Kidney (tissue), 14 donors: ENCODE measurements around the gene ZNF335. TPM values are rescaled to one million over a fixed set of nuclear protein-coding genes. Genes with fewer than 3 reads are reported as not detected.

Source experiments
- DNase-seq, 5 donors: peaks; one replicate each; pipeline ENCODE4 v3.0.0-alpha.2; 2013 to 2020
- FAIRE-seq: peaks from 2 replicates; lab custom pipeline; 2012; peaks lifted over from hg19 to GRCh38; lab: Jason Lieb, UNC
- H3K27ac ChIP-seq, 2 donors: one replicate each; pipeline ENCODE4 v1.7.0; 2013; ENCODE audit warnings: low read depth in 2 of 2, low read length in 2 of 2, inconsistent platforms in 1 of 2
- H3K27me3 ChIP-seq: one replicate; pipeline ENCODE4 v1.7.1; 2013; ENCODE audit warnings: low read length, inconsistent platforms; ENCODE audit not compliant: control insufficient read depth, insufficient read depth
- H3K36me3 ChIP-seq, 3 donors: one replicate each; pipeline versions ENCODE4 v1.7.0 to v1.7.1; 2013; ENCODE audit warnings: low read length in 3 of 3, control low read depth in 1 of 3, inconsistent platforms in 1 of 3; ENCODE audit not compliant: insufficient read depth in 3 of 3, control insufficient read depth in 2 of 3
- H3K4me1 ChIP-seq, 3 donors: one replicate each; pipeline versions ENCODE4 v1.7.0 to v1.7.1; 2013; ENCODE audit warnings: low read length in 3 of 3, inconsistent platforms in 1 of 3, low read depth in 1 of 3; ENCODE audit not compliant: control insufficient read depth in 2 of 3, insufficient read depth in 2 of 3
- H3K4me3 ChIP-seq, 3 donors: one replicate each; pipeline versions ENCODE4 v1.7.0 to v1.8.1; 2013; ENCODE audit warnings: low read length in 3 of 3, control low read depth in 1 of 3, inconsistent platforms in 1 of 3
- H3K9ac ChIP-seq, 3 donors: one replicate each; pipeline versions ENCODE4 v1.7.0 to v1.7.1; 2013; ENCODE audit warnings: low read length in 3 of 3, control low read depth in 1 of 3, inconsistent platforms in 1 of 3
- H3K9me3 ChIP-seq, 3 donors: one replicate each; pipeline versions ENCODE4 v1.7.0 to v1.7.1; 2013; ENCODE audit warnings: low read length in 3 of 3, control low read depth in 1 of 3, inconsistent platforms in 1 of 3; ENCODE audit not compliant: control insufficient read depth in 2 of 3, insufficient read depth in 1 of 3
- intact Hi-C: fragments of 100-400 bp; cut with DNase I; formaldehyde crosslinking; loops from one replicate; pipeline ENCODE4 v1.11.1; 2022
- polyA plus RNA-seq: library from polyadenylated mRNA; stranded (reverse); fragments of 350-450 nt; fragmentation: Illumina TruSeq; extraction: RNeasy Lipid Tissue Mini Kit (QIAGEN cat#74804); gene quantifications from one replicate; pipeline ENCODE4 v1.2.3, GENCODE V29; 2014; ENCODE audit warnings: low read depth, low replicate concordance; ENCODE audit not compliant: insufficient read depth
- total RNA-seq: library from RNA; stranded (reverse); fragmentation: NEBNext Ultra II Directional; extraction: Animal tissue kit (Norgen Biotek cat#: 25700); gene quantifications from one replicate; pipeline ENCODE4 v1.2.1, GENCODE V29; 2021
- TF ChIP-seq, protein P1 (sequence below): IDR thresholded peaks from 3 replicates; pipeline ENCODE4 v1.5.1; 2012; ENCODE audit warnings: mild to moderate bottlenecking, moderate library complexity, borderline replicate concordance; ENCODE audit not compliant: insufficient read depth; ENCODE audit errors: extremely low read depth
- donor health status: control.
- donor health status: control.
- donor health status: control.
- donor health status: control.
- donor health status: control.
- donor health status: DM: yes; HTN: yes; CAD: no.
- donor health status: Normal renal cell carcinoma (clear cell type).

Gene ZNF335
- total and polyA plus RNA-seq, 2 donors from 2014 or later, result 5.7 to 22.3 TPM

GRCh38 chr20:45940469-45940868 lies 31.5 kb downstream of the ZNF335 start:
- no peak overlapping the region for H3K4me3 ChIP-seq
- H3K4me1 ChIP-seq, result peaks cover 0 to 3% (median 0%) of the 10 kb centered on the region in 3 donors
- no peak for DNase-seq
- peaks cover 23 to 66% (median 54%) of the 10 kb centered on the region in 3 donors for H3K36me3 ChIP-seq
- FAIRE-seq, result no peak
- no peaks in the 10 kb centered on the region for H3K27me3 ChIP-seq
- intact Hi-C loops, result loop anchor here (10.0 kb wide), 1 partner anchor 136 kb away; no protein-coding TSS in a partner anchor
- no peaks in the 10 kb centered on the region for H3K9me3 ChIP-seq
- H3K27ac ChIP-seq, result no peak overlapping the region
- no peak overlapping the region for H3K9ac ChIP-seq
- TF ChIP-seq, protein P1, sequence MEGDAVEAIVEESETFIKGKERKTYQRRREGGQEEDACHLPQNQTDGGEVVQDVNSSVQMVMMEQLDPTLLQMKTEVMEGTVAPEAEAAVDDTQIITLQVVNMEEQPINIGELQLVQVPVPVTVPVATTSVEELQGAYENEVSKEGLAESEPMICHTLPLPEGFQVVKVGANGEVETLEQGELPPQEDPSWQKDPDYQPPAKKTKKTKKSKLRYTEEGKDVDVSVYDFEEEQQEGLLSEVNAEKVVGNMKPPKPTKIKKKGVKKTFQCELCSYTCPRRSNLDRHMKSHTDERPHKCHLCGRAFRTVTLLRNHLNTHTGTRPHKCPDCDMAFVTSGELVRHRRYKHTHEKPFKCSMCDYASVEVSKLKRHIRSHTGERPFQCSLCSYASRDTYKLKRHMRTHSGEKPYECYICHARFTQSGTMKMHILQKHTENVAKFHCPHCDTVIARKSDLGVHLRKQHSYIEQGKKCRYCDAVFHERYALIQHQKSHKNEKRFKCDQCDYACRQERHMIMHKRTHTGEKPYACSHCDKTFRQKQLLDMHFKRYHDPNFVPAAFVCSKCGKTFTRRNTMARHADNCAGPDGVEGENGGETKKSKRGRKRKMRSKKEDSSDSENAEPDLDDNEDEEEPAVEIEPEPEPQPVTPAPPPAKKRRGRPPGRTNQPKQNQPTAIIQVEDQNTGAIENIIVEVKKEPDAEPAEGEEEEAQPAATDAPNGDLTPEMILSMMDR, result no peak

DNA sequence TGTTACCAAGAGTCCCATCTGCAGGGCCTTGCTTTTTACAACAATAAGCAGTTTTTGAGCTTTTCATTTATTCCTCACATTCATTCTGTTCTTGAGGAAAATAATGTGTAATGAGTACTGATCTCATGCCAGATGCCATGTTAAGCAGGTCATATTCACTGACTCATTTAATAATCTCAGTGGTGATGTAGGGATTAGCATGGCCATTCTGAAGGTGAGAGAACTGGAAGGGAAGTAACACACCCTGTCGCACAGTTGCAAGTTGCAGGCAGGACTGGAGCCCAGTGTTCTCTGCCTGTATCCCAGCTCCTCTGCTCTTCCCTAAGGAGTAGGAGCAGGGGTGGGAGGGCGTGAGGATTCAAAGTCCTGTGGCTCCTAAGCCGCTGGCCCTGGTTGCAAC lies 31.9 kb downstream of the ZNF335 start:
- no peak for FAIRE-seq
- H3K36me3 ChIP-seq, result peaks cover 23 to 62% (median 51%) of the 10 kb centered on the region in 3 donors
- no peak for DNase-seq

DNA sequence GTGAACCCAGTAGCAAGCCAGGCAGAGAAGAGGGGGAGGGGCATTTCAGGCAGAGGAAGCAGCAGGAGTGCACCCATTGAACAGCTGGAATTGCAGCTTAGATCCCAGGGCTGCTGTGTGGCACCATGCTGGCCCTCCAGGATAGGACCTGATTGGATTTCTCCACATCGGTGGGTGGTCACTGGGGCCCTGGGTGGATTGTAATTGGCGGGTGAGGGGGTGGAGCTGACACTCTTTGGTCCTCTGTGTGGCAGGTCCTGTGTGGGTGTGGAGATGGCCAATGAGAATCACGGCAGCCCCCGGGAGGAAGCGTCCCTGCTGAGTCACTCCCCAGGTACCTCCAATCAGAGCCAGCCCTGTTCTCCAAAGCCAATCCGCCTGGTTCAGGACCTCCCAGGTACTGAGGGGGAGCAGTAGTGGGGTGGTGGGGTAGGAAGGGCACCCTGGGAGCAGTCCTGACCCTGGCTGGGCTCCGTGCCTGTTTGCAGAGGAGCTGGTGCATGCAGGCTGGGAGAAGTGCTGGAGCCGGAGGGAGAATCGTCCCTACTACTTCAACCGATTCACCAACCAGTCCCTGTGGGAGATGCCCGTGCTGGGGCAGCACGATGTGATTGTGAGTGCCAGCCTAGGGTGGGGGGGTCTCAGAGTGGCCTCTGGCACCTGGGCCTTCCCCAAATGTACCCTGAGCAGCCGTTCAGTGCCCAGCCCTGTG lies 33.1 kb downstream of the ZNF335 start:
- no peak overlapping the region for H3K4me3 ChIP-seq
- no peaks in the 10 kb centered on the region for H3K27me3 ChIP-seq
- H3K36me3 ChIP-seq, result peaks cover 18 to 50% (median 39%) of the 10 kb centered on the region in 3 donors
- H3K9ac ChIP-seq, result no peak overlapping the region
- H3K27ac ChIP-seq, result no peak overlapping the region
- H3K9me3 ChIP-seq, result no peaks in the 10 kb centered on the region
- DNase-seq, result no peak
- FAIRE-seq, result no peak
- intact Hi-C loops, result no loop called here
- TF ChIP-seq, protein P1, result no peak
- peaks cover 0 to 3% (median 0%) of the 10 kb centered on the region in 3 donors for H3K4me1 ChIP-seq

More for the DNA sequence above, 31.9 kb downstream of the ZNF335 start:
- Histone ChIP-seq H3K27me3 (no peaks in the 10 kb centered on the region), H3K9ac (no peak overlapping the region), H3K27ac (no peak overlapping the region), H3K9me3 (no peaks in the 10 kb centered on the region), H3K4me3 (no peak overlapping the region), H3K4me1 (peaks cover 0 to 3% (median 0%) of the 10 kb centered on the region in 3 donors)
- TF ChIP-seq, protein P1, result no peak
- intact Hi-C loops, result loop anchor here (10.0 kb wide), 1 partner anchor 135 kb away; no protein-coding TSS in a partner anchor
